Measurements from ENCODE around the gene GAS2L2.

GAS2L2 gene

DNA sequence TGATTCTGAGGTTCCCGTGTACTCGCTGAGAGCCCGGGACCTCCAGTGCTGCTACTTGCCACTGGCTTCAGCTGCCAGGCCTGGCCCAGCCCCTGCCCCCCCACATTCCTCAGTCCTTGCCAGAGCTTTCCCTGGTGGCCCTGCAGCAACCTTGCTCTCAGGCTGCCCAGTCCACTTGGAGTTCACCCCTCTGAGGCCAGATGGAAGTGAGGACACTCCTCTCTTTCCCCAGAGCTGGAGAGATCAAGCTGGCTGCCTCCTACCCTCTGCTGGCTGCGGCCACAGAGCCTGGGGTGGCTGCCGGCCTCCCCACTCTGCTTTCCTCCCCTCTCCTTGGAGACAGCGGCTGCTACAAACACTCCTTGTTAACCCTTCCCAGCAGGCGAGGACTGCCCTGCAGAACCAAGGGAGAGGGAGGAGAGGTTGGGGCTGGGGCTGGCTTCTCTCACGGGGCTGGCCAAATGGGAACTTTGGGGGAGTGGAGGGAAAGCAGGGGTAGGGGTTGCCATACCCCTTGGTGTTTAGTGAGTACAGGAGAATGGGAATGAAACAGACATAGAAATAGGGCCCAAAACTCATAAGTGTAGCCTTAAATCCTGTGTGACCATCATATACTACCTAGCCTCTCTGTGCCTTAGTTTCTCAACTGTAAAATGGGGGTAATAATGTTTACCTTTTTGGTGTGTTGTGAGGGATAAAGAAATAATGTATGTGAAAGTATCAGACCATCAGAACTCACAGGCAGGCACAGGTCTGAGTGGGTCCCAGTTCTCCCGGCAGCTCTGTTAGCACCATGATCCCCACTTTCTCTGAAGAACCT, at the start of gene GAS2L2:
GAS2L2 (minus strand) TSS at position 295 of the 820 bp plus-strand sequence. CDS start 389 bp downstream, outside the sequence.
- DNase-seq (ENCODE audit: low read depth, low spot score) = no peak

DNA sequence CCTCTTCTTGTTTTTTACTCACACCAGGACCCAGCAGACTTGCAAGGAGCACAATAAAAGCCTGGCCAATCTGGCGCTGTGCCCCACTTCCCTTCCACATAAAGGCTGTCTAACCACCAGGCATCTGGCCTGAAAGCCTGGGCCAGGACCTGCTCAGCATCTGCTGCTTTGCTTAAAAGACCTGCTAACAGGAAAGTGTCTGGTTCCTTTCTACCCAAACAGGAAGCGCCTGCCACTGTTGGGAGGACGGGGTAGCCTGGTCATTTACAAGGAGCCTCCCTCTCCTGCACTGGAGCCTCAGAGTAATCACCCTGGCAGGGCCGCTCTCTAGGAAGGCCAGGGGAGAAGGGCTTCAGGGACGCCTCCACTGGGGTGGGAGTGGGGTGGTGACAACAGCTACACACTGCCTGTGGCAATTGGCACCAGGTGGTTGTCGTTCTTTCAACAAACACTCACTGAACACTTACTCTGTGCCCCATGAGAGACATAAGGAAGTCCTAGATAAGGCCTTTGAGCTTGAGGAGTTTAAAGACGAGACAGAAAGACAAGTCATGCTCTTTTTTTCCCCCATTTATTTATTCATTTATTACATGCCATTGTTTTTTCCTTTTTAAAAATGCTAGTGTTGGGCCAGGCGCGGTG, 48.7 kb upstream of the GAS2L2 start:
- no peak for DNase-seq (ENCODE audit: low read depth, low spot score)

DNA sequence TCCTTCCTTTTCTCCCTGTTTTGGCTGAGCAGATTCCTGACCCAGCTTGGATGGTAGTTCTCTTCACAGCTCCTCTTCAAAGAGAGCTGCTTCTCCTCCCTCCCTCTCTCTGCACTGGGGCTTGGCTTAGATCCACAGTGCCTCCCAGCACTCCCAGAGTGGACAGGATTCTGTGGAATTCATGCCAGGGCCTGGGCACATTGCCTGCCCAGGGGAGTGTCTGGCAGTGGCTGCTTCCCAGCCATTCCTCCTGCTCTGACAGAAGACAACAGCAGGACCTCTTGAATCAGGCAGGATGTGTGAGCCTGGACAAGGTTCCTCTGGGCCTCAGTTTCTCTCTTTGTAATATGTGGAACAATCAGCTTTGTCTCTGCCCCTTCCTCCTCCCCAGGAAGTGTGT, 46.9 kb upstream of the GAS2L2 start:
- DNase-seq (ENCODE audit: low read depth, low spot score) = no peak

DNA sequence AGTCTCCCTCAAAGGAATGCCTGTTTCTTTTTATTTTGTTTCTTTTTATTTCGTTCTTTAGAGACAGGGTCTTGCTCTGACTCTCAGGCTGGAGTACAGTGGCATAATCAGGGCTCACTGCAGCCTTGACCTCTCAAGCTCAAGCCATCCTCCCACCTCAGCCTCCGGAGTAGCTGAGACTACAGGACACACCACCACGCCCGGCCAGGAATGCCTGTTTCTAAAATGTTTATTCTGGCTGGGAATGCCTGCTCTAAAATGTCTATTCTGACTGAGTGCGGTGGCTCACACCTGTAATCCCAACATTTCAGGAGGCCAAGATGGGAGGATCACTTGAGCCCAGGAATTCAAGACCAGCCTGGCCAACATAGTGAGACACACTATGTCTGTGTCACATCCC, 44.9 kb upstream of the GAS2L2 start:
- DNase-seq (ENCODE audit: low read depth, low spot score) = no peak

DNA sequence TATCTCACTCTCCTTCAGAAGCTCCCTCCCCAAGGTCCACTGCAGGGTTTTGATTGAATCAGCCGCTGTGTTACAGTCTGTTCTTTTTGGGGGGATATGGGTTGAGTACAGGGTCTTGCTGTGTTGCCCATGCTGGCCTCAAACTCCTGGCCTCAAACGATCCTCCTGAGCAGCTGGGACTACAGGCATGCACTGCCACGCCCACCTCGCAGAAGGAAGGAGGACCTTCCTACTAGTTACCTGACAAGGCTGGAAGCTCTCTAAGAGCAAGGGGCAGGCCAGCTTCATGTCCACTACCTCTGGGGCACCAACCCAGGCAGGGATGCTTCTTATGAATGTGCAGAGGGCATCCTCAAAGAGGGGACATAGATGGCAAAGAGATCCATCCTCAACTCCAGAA, 44.3 kb upstream of the GAS2L2 start:
- no peak for DNase-seq (ENCODE audit: low read depth, low spot score)

DNA sequence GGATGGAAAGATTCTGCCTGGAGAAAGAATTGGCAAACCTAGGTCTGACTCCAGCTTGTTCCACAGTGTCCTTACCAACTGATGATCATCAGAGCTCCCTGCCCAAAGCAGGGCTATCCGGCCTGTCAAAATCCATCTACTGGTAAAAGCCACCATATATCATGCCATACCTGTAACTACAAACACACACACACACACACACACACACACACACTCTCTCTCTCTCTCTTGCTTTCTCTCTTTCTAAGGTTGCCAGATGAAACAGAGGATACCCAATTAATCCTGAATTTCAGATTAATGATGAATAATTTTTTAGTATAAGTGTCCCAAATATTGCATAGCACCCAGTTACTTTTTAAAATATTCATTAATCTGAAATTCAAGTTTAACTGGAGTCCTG, 43.9 kb upstream of the GAS2L2 start:
- DNase-seq (ENCODE audit: low read depth, low spot score) = no peak

DNA sequence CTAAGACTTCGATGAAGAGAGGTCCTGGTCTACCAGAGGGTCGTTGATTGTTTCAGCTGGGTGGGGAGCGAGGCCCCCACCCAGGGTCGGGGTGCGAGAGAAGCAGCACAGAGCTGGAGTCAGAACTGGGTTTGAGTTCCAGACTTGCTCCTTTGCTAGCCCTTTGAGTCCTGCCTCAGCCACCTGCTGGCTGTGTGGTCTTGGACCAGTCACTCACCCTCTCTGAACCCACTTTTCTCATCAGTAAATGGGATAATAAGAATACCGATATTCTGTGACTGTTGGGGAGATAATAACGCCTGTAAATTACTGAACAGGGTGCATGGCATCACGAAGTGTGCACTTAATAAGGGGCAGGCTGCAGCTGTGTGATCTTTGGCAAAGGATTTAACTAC, 42.8 kb upstream of the GAS2L2 start:
- DNase-seq (ENCODE audit: low read depth, low spot score) = no peak

DNA sequence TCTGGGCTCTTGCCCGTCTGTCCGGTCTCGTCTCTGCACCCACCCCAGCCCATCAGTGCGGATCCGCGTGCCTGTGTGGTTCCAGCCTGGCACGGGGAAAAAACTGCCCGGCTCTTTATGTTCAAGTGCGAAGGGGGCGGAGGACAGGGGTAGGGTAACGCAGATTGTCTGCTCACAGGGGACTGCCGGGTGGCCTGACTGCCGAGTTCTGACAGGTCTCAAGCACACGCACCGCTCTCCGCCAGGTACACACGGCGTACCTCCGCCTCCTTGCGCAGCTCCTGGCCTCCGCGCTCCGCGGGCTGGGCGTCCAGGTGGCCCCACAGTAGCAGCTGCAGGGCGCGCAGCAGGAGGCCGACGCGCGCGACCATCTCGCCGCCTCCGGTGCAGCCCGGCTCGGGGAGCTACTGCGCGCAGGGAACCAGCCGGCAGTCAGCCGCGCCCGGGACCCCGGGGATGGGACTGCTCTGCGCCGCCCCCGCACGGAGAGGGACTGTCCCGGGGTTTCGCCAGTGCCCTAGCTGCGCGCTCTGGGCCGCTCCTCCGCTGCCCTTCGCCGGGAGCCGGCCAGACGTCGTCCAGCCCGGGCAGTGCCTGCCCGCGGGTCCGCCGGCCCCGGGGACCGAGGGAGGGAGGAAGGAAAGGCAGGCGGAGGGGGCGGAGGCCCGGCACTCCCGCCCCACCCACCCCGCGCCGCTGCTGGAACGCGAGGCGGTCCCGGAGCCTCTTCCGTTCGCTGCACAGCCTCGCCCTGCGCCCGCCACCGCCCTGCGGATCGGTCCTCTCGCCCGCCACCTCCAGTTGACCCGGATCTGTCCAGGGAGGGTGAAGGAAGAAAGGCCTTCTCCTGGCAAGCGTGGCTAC, 42.2 kb upstream of the GAS2L2 start, which contains the start of gene MMP28:
MMP28 (minus strand) TSS at position 635 of the 864 bp plus-strand sequence; CDS start at position 371, 264 bp downstream.
- DNase-seq (ENCODE audit: low read depth, low spot score) = no peak

DNA sequence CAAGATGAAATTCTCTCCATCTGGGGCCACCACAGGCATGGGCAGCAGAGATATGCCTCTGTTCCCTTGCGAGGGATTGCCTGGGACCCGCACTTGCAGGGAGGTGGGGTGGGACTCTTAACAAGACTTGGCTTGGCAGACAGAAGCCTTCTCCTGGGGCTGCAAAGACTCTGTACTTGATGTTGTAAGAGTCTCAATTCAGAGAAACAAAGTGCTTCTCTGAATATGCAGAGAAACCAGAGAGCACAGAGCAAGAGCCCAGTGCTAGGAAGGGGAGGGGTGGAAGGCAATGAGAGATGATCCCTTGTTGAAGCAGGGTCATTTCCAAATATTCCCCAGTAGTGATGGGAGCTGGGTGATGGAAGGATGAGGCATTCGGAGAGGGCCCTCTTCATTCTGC, 40.2 kb upstream of the GAS2L2 start:
- no peak for DNase-seq (ENCODE audit: low read depth, low spot score)

DNA sequence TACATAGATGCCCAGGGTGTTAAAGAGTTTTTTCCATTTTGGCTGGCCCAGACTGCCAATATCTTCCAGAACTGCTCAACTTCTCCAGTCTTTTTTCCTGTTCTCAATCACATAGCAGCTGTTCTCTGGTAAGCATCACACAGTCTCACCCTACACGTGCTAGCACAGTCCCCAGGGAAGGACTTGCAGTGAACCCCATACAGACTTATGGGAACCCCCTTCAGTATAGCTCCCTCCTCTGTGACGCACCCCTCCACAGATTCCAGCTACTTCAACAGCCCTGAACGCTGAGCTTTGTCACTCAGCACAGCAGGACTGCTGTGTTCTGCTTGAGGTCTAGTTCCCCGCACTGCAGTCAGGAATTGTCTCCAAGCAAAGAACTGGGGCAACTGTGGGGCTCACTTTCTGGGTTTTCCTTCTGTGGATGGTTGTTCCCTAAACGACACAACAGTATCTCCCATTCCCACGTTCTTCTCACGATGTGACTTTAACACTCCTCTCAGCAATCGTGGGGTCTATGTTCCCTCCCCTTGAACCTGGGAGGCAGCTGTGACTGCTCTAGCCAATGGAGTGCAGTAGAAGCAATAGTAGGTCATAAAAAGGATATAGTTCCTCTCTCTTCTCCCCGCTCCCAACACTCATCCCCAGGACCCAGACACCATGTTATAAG, 38.8 kb upstream of the GAS2L2 start:
- DNase-seq (ENCODE audit: low read depth, low spot score) = no peak

DNA sequence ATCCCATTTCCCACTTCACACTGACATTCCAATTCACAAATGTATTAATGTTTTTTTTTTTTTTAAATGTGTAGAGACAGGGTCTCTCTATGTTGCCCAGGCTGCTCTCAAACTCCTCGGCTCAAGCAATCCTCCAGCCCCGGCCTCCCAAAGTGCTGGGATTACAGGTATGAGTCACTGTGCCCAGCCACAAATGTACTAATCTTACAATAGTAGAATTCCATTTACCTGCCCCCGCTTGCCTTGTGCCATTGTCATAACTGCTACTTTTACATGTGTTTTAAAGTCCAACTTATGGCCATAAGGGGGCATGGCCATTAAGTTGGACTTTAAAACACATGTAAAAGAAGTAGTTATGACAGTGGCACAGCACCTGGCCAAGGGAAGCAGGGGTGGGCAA, 37.8 kb upstream of the GAS2L2 start:
- DNase-seq (ENCODE audit: low read depth, low spot score) = no peak

DNA sequence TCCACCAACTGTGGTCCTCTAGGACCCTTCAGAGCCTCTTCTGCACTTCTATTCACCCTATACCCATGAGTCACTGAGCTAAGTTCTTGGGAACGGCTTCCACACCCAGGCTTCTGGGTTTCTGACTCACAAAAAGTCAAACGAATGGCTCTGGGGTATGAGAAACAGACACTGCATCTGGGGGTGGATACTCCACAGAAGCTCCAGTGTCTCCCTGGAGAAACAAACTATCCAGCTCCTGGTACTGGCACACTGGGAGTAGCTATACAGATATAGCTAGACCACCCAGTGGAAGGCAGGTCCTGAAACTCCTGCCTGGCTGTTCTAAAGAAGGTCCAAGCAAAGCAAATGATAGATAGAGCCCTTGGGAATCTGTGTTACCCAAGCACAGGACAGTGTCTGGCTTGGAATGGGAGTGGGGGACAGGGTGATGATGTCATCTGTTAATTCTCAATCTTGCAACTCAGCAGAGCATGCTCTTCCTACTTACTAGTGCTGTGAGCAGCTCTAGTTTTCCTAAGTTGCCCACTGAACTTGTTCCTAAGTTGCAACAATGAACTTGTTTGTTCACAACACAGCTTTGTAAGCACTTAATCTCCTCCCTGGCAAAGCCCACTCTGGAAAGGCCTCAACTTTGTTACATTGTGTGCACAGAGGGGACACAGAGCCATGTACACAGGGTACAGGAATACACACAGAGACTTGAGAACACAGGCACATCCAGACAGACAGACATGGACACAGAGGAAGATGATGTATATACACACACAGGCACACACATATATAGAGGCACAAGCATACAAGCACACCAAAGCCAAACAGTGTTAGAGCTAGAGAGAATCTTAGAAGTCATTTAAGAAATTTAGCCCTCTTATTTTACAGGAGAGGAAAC, 35.7 kb upstream of the GAS2L2 start:
- DNase-seq (ENCODE audit: low read depth, low spot score) = no peak

DNA sequence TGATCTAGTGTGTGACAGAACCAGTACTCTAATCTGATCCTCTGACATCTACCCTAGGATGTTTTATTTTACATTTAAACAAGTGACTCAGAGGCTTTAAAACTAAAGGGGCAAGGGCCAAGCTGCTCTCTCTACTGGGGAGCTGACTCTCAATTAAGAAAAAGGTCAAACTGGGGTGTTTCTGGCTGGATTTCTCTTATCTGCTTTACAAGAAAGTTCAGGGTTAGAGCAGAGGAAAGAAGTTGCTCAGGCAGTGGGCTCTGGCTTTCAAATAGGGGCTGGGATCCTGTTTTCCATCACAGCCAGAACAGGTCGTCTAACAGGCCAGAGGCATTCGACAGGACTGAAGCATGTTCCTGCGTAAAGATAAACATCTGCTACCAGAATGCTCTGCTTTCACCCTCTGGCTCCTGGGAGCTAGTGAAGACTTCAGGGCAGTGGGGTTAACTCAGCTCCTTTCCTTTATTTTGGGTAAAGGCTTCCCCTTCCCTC, 33.9 kb upstream of the GAS2L2 start:
- DNase-seq (ENCODE audit: low read depth, low spot score) = no peak

DNA sequence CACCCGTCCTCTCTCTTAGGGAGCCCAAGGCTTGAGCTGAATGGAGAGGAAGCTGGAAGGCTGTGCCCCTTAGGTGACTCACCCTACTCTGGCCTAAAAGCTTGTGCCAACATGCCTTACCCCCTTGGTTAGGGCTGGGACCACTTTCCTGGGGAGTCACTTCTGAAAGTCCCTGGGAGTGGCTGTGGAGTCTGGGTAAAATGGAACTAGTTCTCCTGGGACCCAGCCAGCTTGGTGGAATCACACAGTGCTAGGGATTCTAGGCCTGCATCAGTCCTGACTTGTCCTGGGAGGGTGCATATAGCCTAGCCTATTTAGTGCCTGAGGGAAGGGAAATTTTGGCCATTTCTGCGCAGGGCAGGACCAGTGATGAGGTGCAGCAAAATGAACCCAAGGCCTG, 31.9 kb upstream of the GAS2L2 start:
- DNase-seq (ENCODE audit: low read depth, low spot score) = no peak

DNA sequence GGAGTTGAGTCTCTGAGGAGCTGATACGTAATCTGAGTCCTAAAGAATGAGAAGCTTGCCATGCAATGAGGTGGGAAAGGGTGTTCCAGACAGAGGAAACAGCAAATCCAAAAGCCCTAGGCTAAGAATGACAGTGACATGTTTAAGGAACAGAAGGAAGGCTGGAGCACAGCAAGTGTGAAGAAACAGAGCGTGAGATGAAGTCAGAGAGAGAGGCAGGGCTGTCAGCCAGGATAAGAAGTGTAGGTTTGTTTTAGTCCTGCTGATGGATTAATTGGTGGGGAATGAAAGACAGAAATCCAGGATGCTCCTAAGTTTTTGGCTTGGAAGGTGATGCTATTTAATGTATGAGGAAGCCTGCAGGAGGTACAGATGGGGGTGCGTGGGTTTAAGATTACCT, 27.9 kb upstream of the GAS2L2 start:
- DNase-seq (ENCODE audit: low read depth, low spot score) = no peak

DNA sequence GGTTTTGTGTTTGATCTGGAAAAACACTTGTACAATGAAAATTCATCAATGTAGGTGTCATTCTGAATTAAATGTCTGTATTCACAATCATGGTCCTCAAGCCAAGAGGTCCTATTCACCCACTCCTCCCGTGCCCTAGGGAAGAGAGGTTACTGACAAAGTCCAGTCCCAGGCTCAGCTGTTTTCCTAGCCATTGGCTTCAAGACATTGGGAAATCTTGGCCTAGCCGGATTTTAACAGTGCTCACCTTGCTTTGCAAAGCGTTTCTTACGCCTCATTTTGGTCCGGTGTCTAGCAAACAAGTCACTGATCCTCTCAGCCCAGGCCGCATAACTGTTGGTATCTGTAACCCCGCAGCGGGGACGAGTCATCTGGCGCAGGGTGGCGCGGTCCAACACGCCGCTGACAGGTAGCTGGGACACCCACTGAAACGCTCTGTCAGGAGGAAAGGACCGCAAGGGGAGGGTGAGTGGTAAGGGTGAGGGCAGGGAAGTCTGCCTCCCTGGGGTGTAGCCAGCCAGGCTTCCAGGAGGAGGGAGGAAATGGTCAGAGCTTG, 25.7 kb upstream of the GAS2L2 start:
- no peak for DNase-seq (ENCODE audit: low read depth, low spot score)

DNA sequence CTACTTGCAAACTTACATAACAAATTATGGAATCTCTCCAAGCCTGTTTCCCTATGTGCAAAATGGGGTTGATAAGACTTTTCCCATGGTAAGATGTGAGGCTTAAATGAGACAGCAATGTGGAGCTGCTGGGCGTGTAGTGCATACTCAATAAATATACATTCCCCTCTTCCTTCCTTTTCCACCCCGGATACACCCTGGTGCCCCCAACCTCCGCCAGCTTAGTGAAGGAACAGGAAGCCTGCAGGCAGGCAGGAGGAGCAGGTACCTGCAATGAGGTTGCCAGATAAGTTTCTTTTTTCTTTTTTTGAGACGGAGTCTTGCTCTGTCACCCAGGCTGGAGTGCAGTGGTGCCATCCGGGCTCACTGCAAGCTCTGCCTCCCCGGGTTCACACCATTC, 22.5 kb upstream of the GAS2L2 start:
- DNase-seq (ENCODE audit: low read depth, low spot score) = no peak

DNA sequence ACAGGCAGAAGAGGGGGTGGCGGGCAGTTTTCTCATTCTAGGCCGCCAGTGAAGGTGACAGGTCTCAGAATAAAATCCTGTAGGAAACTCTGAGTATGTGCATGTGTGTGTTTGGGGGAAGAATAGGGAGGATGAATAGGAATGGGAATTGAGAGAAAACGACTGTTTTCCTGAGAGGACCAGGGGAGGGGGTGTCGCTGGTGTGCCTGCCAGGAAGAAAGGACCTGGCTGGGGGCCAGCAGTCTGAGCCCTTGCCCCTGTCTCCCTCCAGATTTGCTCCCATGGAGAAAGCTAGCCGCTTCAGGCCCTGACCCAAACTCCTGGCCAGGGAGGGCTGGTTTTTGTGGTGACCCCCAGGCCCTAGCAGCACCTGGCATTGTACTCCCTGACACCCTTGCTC, 22.0 kb upstream of the GAS2L2 start:
- no peak for DNase-seq (ENCODE audit: low read depth, low spot score)

DNA sequence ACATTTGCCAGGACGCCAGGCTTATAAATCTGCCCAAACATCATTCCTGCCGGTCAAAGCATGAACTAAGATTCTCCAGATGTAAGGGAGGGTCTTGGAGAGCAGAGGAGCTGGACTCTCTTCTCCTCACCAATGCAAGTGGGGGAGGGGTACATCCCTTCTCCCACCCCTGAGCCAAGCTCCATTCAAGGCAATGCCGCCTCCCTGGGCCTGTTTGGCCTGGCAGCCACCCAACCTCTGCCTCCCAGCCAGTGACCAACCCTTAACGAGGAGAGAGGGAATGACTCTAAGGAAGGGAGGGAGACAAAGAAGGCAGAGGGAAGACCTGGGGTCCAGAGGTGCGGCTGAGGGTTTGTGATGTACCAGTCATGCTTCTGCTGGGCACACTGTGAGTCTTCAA, 21.5 kb upstream of the GAS2L2 start:
- no peak for DNase-seq (ENCODE audit: low read depth, low spot score)

All from smooth muscle cell of the brain vasculature (primary cell).